HG03175 (cell line): Measurements from ENCODE around the gene GRB10.

Source experiments
- ATAC-seq: cut with Tn5 transposase; IDR thresholded peaks from one replicate; pipeline ENCODE4 v1.9.1; 2021; ENCODE audit warnings: mild to moderate bottlenecking, moderate library complexity; ENCODE audit not compliant: unreplicated experiment

The GRB10 gene

GRCh38 chr7:50723173-50723572 lies 59.5 kb downstream of the GRB10 start:
- no peak for ATAC-seq

- ATAC-seq: no peak
Observed at GRCh38 chr7:50721661-50722259, 60.9 kb downstream of the GRB10 start.

GRCh38 chr7:50721160-50721559 lies 61.5 kb downstream of the GRB10 start:
- no peak for ATAC-seq

- ATAC-seq: no peak
Observed at GRCh38 chr7:50720295-50720694, 62.4 kb downstream of the GRB10 start.

GRCh38 chr7:50718876-50719275 lies 63.8 kb downstream of the GRB10 start:
- ATAC-seq: no peak

- ATAC-seq: no peak
Observed at GRCh38 chr7:50718311-50718710, 64.4 kb downstream of the GRB10 start.

GRCh38 chr7:50717181-50717580 lies 65.5 kb downstream of the GRB10 start:
- no peak for ATAC-seq

- no peak for ATAC-seq
Observed at GRCh38 chr7:50714857-50715256, 67.8 kb downstream of the GRB10 start.

GRCh38 chr7:50713123-50713965 lies 69.4 kb downstream of the GRB10 start:
- ATAC-seq: no peak

GRCh38 chr7:50712252-50713122 lies 70.2 kb downstream of the GRB10 start:
- no peak for ATAC-seq

- ATAC-seq: no peak
Observed at GRCh38 chr7:50711271-50712175, 71.2 kb downstream of the GRB10 start.

GRCh38 chr7:50710441-50711154 lies 72.1 kb downstream of the GRB10 start:
- no peak for ATAC-seq

GRCh38 chr7:50709151-50709550 lies 73.5 kb downstream of the GRB10 start:
- ATAC-seq: no peak

- no peak for ATAC-seq
Observed at GRCh38 chr7:50707236-50708006, 75.3 kb downstream of the GRB10 start.

GRCh38 chr7:50706469-50706937 lies 76.2 kb downstream of the GRB10 start:
- ATAC-seq: no peak

GRCh38 chr7:50704844-50705243 lies 77.9 kb downstream of the GRB10 start:
- no peak for ATAC-seq

- ATAC-seq: no peak
Observed at GRCh38 chr7:50703654-50704053, 79.0 kb downstream of the GRB10 start.

- ATAC-seq: no peak
Observed at GRCh38 chr7:50699143-50699542, 83.6 kb downstream of the GRB10 start.

- ATAC-seq: no peak
Observed at GRCh38 chr7:50697748-50698147, 84.9 kb downstream of the GRB10 start.
